HG03457 (cell line): ENCODE results near the gene CHMP4B.
"Not testable (repeated sequence)": the region's sequence is repeated elsewhere in the genome, so short reads cannot be mapped to it uniquely, and the experiment has no call there.

Experiments
- ATAC-seq: cut with Tn5 transposase; IDR thresholded peaks from one replicate; pipeline ENCODE4 v1.9.1; 2021; ENCODE audit warnings: moderate number of reproducible peaks; ENCODE audit not compliant: unreplicated experiment

Gene CHMP4B

GRCh38 chr20:33789109-33789857, 21.9 kb upstream of the CHMP4B start:
- ATAC-seq, result no peak

- no peak for ATAC-seq
Observed at GRCh38 chr20:33789858-33790182, 21.3 kb upstream of the CHMP4B start.

GRCh38 chr20:33790566-33790965, 20.6 kb upstream of the CHMP4B start:
- ATAC-seq, result no peak

DNA sequence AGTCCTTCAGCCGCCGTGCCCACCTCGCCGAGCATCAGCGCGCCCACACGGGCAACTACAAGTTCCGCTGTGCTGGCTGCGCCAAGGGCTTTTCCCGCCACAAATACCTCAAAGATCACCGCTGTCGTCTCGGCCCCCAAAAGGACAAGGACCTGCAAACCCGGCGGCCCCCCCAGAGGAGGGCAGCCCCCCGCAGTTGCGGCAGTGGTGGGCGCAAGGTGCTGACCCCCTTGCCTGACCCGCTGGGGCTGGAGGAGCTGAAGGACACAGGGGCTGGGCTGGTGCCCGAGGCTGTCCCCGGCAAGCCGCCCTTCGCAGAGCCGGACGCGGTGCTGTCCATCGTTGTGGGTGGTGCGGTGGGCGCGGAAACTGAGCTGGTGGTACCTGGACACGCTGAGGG, 20.1 kb upstream of the CHMP4B start:
- ATAC-seq, result no peak

DNA sequence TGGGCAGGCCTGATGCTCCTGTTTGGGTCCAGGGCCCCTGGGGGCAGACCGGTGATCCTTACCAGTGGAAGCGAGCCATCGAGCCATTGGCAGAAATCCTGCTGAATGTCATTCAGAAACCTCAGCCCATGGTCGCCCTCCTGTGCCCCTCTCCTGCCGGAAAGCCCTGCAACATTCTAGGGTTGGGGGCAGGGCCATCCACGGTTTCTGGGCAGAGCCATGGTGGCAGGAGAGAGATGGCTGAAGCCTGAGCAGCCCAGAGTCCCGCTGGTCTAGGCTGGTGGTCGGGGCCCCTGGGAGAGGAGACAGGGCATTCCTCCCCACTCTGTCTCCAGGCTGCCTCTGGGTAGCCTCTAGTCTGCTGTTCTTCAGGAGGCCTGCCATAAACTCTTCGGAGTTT, 19.6 kb upstream of the CHMP4B start:
- no peak for ATAC-seq

DNA sequence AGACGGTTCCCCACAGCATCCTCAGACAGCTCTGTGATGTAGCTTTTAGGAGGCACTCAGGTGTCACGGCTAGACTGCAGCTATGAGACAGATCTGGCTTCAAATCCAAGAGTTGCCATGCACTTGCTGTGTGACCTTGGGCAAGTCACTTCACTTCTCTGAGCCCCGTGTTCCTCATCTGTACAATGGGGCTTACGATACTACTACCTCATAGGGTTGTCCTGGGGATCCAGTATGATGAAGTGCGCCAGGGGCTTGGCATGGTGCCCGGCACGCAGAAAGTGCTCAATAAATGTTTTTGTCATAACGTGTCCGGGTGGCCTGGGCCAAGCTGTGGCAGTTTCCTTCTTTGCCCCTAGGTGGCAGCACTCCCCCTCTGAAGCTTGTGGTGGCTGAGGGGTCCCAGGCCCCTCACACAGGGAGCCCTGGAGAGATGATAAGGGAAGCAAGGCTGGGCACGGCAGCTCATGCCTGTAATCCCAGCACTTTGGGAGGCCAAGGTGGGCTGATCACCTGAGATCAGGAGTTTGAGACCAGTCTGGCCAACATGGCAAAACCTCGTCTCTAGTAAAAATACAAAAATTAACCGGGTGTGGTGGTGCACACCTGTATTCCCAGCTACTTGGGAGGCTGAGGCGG, 19.1 kb upstream of the CHMP4B start:
- no peak for ATAC-seq

DNA sequence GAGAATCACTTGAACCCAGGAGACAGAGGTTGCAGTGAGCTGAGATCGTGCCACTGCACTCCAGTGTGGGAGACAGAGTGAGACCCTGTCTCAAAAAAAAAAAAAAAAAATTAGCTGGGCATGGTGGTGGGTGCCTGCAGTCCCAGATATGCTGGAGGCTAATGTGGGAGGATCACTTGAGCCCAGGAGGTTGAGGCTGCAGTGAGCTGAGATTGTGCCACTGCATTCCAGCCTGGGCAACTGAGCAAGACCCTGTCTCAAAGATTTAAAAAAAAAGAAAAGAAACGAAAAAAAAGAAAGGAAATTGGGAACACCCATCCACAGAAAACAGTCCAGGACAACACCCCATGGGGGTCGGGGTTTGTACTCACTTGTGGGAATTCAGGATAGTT, 18.6 kb upstream of the CHMP4B start:
- not testable (repeated sequence) for ATAC-seq

DNA sequence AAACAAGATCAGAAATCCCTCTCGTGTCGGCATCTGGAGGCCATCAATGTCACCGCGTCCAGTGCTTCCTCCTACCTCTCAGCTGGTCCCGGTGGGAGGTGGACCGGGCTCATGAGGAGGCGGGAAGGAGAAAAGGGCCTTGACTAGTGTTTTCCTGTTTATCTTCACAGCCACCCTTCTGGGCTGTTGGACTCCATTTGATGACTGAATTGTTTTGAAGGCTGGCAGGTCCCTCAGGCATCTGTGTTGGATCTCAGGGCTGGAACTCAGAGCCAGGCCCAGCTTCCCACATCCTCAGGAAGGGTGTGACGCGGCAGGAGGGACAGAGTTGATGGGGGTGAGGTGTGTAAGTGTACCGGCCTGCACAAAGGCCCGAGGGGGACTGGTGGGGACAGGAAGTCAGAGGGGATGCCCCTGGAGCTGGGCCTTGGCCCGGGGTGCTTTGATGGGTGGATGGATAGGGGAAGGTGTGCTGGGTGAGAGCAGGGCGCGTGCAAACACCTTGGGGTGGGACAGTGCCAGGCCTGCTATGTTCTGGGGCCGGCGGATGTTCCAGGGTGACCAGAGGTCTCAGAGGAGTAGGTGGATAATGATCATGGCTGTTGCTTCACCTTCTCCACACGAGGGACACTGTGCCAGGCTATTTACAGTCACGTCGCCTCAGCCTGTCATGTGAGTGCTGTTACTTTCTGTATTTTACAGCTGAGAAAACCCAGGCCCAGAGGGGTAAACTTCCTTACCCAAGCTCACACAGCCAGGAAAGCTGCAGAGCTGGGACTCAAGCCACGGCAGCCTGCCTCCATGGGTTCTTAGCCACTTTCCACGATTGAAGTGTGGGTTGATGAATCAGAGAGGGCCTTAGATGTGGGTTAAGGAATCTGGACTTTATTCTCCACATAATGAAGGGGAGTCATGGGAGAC, 17.9 kb upstream of the CHMP4B start:
- ATAC-seq, result no peak

- no peak for ATAC-seq
Observed at GRCh38 chr20:33796263-33796906, 14.8 kb upstream of the CHMP4B start.

DNA sequence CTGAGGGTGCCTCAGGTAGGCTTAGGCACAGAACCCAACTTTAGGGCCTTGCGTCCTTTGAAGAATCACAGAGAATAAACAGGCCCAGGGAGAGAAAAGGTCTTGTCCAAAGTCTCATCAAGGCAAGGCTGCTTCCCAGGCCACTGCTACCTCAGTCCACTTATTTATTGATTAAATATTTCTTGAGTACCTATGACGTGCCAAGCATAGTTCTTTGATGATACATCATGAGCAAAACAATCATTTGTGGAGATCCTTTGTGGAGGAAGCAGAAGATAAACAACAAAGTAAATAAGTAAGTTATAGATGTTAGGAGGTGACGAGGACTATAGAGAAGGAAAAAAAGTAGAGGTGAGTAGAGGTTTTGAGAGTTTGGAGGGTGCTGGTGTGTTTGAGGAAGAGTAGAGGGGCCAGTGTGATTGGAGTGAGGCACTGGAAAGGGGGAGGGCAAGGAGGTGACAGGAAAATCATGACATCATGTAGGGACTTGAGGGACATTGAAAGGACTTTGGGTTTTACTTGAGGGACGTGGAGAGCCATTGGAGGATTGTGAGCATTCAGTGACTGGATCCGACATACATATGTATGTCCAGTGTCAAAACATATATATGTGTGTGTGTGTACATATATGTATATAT, 14.1 kb upstream of the CHMP4B start:
- no peak for ATAC-seq

DNA sequence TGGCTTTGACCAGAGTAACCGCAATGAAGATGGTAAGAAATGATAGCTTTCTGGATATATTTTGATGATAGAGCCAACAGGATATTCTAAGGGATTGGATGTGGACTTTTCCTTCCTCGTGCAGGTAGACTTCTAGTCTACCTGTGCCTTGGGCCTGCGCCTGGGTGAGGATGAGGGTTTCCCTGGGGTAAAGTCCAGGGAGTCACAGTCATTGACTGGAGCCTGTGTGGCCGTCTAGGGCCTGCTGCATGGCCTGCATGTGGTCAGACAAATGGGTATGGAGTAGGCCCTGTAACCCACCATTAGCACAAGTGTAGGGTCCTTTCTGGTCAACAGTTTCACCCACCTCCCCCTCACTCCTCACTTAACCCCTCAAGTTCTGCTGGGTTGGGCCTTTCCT, 12.7 kb upstream of the CHMP4B start:
- ATAC-seq, result no peak

DNA sequence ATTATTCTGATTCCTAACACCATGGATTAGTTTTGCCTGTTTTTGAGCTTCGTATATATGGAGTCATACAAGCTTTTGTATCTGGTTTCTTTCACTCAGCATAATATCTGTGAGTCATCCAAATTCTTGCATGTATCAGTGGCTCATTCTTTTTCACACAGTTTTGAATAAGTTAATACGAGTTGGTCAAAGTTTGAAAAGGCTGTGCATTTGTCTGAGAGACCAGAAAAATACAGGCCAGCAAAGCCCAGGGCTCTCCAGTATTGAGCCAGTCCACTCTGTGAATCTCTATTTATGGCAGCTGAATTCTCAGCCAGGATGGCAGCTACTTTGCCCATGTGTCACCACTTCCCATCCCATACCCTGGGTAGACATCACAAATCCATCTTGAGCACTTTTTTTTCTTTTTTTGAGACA, 7.2 kb upstream of the CHMP4B start:
- no peak for ATAC-seq

GRCh38 chr20:33808388-33808787, 2.8 kb upstream of the CHMP4B start:
- no peak for ATAC-seq

GRCh38 chr20:33810259-33810658, 889 bp upstream of the CHMP4B start:
- ATAC-seq, result no peak

GRCh38 chr20:33811776-33812151, 616 bp downstream of the CHMP4B start:
- no peak for ATAC-seq

DNA sequence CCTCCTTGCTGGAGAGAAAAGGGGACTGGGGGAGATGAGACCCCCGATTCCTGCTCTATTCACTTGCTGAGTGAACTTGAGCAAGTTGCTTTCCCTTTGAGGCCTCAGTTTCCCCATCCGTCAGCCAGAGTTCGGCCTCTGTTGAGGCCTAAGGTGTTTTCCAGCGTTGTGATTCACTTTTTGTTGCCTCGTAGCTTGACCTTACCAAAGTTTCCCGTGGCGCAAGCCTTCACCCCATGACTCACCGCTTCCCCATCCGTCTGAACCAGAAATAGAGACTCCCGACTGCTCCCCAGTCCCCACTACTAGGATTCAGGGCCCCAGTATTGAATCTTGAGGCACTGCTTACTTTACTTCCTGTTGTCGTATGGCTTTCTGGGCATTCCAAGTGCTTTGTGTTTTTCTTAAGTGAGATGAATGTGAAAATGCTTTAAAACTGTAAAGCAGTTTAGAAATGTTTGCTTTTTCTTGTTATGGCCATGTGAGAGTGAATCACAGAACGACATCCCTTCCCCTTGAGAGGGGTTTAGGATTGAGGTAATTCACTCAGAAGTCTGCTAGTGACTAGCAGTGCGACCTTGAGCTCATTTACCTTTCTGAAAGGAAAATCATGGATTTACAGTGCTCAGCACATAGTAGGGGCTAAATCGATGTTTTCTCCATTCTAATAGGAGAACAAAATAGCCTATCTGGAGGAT, 1.2 kb downstream of the CHMP4B start:
- ATAC-seq, result no peak

GRCh38 chr20:33812908-33813462, 1.8 kb downstream of the CHMP4B start:
- ATAC-seq, result no peak

DNA sequence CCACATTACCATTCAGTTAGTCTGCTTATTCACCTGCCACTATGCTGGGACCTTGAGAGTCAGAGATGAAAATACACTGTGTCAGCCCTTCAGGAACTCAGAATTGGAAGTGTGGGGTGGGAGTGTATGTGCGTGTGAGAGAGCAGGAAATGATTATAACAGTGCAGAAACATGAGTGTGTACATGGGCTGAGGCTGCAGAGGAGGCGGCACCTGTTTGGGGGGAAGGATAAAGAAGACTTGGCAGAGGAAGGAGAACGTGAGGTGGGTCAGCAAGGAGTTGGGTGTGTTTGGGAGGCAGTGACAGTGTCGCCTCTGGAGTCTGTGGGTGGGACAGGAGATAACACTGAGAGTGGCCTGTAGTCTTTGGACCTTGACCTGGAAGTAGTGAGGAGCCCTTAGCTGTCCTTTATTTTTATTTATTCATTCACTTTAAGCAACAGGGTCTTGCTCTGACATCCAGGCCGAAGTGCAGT, 3.1 kb downstream of the CHMP4B start:
- no peak for ATAC-seq

- ATAC-seq, result no peak
Observed at GRCh38 chr20:33815671-33816070, 4.5 kb downstream of the CHMP4B start.

- no peak for ATAC-seq
Observed at GRCh38 chr20:33816191-33816590, 5.0 kb downstream of the CHMP4B start.
